HEK293 (cell line): ENCODE measurements around the gene TBC1D9B.
A peak's percentile ranks its signal among the peaks of the same experiment; 100 is the strongest.

Experiments used
- EGR2 ChIP-seq: fragments of 450-650 bp; formaldehyde crosslinking; IDR thresholded peaks from 2 replicates; pipeline ENCODE4 v1.5.1; 2016; ENCODE audit warnings: low read depth, missing biosample characterization, missing genetic modification characterization
- GLI4 ChIP-seq: fragments of 450-650 bp; formaldehyde crosslinking; IDR thresholded peaks from 2 replicates; pipeline ENCODE4 v1.5.1; 2016; ENCODE audit warnings: missing biosample characterization, missing genetic modification characterization
- INSM2 ChIP-seq: fragments of 450-650 bp; formaldehyde crosslinking; IDR thresholded peaks from 2 replicates; pipeline ENCODE4 v1.5.1; 2016; ENCODE audit warnings: missing biosample characterization, missing genetic modification characterization
- KLF16 ChIP-seq: fragments of 450-650 bp; formaldehyde crosslinking; IDR thresholded peaks from 2 replicates; pipeline ENCODE4 v1.5.1; 2017; ENCODE audit warnings: missing biosample characterization, missing genetic modification characterization
- MZF1 ChIP-seq: fragments of 450-650 bp; formaldehyde crosslinking; IDR thresholded peaks from 2 replicates; pipeline ENCODE4 v1.5.1; 2017; ENCODE audit warnings: missing biosample characterization, missing genetic modification characterization, borderline replicate concordance
- PRDM1 ChIP-seq: fragments of 450-650 bp; formaldehyde crosslinking; IDR thresholded peaks from 2 replicates; pipeline ENCODE4; 2016; ENCODE audit warnings: missing biosample characterization, missing genetic modification characterization
- PRDM10 ChIP-seq: fragments of 450-650 bp; formaldehyde crosslinking; IDR thresholded peaks from 2 replicates; pipeline ENCODE4 v1.5.1; 2016; ENCODE audit warnings: missing biosample characterization, missing genetic modification characterization
- SP2 ChIP-seq: fragments of 450-650 bp; formaldehyde crosslinking; IDR thresholded peaks from 2 replicates; pipeline ENCODE4 v1.5.1; 2016; ENCODE audit warnings: missing biosample characterization, missing genetic modification characterization
- SP3 ChIP-seq: fragments of 450-650 bp; formaldehyde crosslinking; IDR thresholded peaks from 2 replicates; pipeline ENCODE4 v1.5.1; 2016; ENCODE audit warnings: missing biosample characterization, missing genetic modification characterization
- ZBTB10 ChIP-seq: fragments of 450-650 bp; formaldehyde crosslinking; IDR thresholded peaks from 2 replicates; pipeline ENCODE4 v1.5.1; 2016; ENCODE audit warnings: missing biosample characterization, missing genetic modification characterization
- ZBTB21 ChIP-seq: fragments of 450-650 bp; formaldehyde crosslinking; IDR thresholded peaks from 2 replicates; pipeline ENCODE4 v1.5.1; 2017; ENCODE audit warnings: missing biosample characterization, missing genetic modification characterization
- ZEB2 ChIP-seq: fragments of 450-650 bp; formaldehyde crosslinking; IDR thresholded peaks from 2 replicates; pipeline ENCODE4 v1.5.1; 2016; ENCODE audit warnings: missing biosample characterization, missing genetic modification characterization
- ZFHX2 ChIP-seq: fragments of 450-650 bp; formaldehyde crosslinking; conservative IDR thresholded peaks from 2 replicates; pipeline ENCODE4 v1.5.1; 2016; ENCODE audit warnings: missing biosample characterization, missing genetic modification characterization
- ZNF10 ChIP-seq: fragments of 450-650 bp; formaldehyde crosslinking; IDR thresholded peaks from 2 replicates; pipeline ENCODE4 v1.5.1; 2017; ENCODE audit warnings: missing biosample characterization, missing genetic modification characterization
- ZNF211 ChIP-seq: fragments of 450-650 bp; formaldehyde crosslinking; IDR thresholded peaks from 2 replicates; pipeline ENCODE4 v1.5.1; 2016; ENCODE audit warnings: low read depth, missing biosample characterization, missing genetic modification characterization
- ZNF423 ChIP-seq: fragments of 450-650 bp; formaldehyde crosslinking; IDR thresholded peaks from 2 replicates; pipeline ENCODE4 v1.5.1; 2016; ENCODE audit warnings: missing biosample characterization, missing genetic modification characterization
- ZNF449 ChIP-seq: fragments of 450-650 bp; formaldehyde crosslinking; IDR thresholded peaks from 2 replicates; pipeline ENCODE4 v1.5.1; 2017; ENCODE audit warnings: missing biosample characterization, mild to moderate bottlenecking, missing genetic modification characterization, moderate library complexity
- ZNF561 ChIP-seq: fragments of 450-650 bp; IDR thresholded peaks from 2 replicates; pipeline ENCODE4 v1.5.1; 2018; ENCODE audit warnings: missing biosample characterization, missing genetic modification characterization, borderline replicate concordance
- ZNF629 ChIP-seq: fragments of 450-650 bp; formaldehyde crosslinking; IDR thresholded peaks from 2 replicates; pipeline ENCODE4 v1.5.1; 2017; ENCODE audit warnings: missing biosample characterization, missing genetic modification characterization
- ZNF645 ChIP-seq: fragments of 450-650 bp; formaldehyde crosslinking; IDR thresholded peaks from 2 replicates; pipeline ENCODE4; 2016; ENCODE audit warnings: missing biosample characterization, missing genetic modification characterization
- ZNF660 ChIP-seq: fragments of 450-650 bp; IDR thresholded peaks from 2 replicates; pipeline ENCODE4 v1.5.1; 2018; ENCODE audit warnings: missing biosample characterization, mild to moderate bottlenecking, missing genetic modification characterization
- ZXDB ChIP-seq: fragments of 450-650 bp; formaldehyde crosslinking; IDR thresholded peaks from 2 replicates; pipeline ENCODE4 v1.5.1; 2016; ENCODE audit warnings: missing biosample characterization, missing genetic modification characterization
- TF ChIP-seq, protein P1 (sequence below): fragments of 450-650 bp; formaldehyde crosslinking; IDR thresholded peaks from 2 replicates; pipeline ENCODE4 v1.5.1; 2016; ENCODE audit warnings: missing biosample characterization, missing genetic modification characterization

TBC1D9B gene

DNA sequence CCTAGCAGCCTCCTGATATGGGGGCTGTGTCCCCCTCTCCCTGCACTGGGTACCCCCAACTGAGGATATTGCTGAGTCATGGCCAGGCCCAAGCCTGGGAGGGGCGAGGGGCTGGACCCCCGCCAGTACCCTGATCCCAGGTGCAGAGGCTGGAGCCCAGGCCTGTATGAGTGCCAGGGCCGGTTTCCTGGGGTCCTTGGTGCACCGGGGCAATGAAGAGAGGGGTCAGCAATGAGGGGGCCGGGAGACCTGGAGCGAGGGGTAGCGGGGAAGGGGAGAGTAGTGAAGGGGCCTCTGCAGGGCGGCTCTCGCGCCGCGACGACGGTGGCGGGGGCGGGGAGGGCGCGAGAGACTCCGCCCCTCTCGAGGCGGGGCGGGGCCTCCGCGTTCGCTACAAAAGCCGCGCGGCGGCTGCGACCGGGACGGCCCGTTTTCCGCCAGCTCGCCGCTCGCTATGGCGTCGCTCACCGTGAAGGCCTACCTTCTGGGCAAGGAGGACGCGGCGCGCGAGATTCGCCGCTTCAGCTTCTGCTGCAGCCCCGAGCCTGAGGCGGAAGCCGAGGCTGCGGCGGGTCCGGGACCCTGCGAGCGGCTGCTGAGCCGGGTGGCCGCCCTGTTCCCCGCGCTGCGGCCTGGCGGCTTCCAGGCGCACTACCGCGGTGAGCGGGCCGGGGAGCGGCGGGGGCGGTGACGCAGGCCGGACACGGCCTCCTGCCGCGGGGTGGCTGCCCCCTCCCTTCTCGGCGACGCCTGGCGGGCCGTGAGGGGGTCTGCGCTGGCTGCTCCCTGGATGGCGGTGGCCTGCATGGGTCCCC lies 87.0 kb downstream of the TBC1D9B start, which contains the start of gene SQSTM1 (continued):
- TF ChIP-seq ZBTB10 (peak; percentile 93), INSM2 (peak; percentile 42; the same call in 1 of the 2 replicates), PRDM1 (tag by site-specific recombination) (no peak), GLI4 (tag by site-specific recombination) (no peak), ZNF423 (tag by site-specific recombination) (0 out of 2 replicates have a peak, but pooled peaks have one; percentile 10), ZEB2 (tag by site-specific recombination) (peak; percentile 92), ZNF449 (tag by site-specific recombination) (no peak), ZNF645 (tag by site-specific recombination) (no peak), ZXDB (tag by site-specific recombination) (peak; percentile 90), ZNF211 (tag by site-specific recombination) (no peak), ZNF561 (tag by site-specific recombination) (peak; percentile 34; the same call in 1 of the 2 replicates), ZFHX2 (tag by site-specific recombination) (peak; percentile 67), PRDM10 (peak; percentile 85), SP3 (tag by site-specific recombination) (peak; percentile 95), ZNF10 (tag by site-specific recombination) (0 out of 2 replicates have a peak, but pooled peaks have one; percentile 7), MZF1 (tag by site-specific recombination) (peak; percentile 17; the same call in 1 of the 2 replicates), ZNF660 (tag by site-specific recombination) (peak; percentile 91), SP2 (peak; percentile 72), ZBTB21 (peak; percentile 49; the same call in 1 of the 2 replicates), ZNF629 (tag by site-specific recombination) (peak; percentile 78), KLF16 (tag by site-specific recombination) (peak; percentile 79), EGR2 (peak; percentile 51; the same call in 1 of the 2 replicates)
- TF ChIP-seq, protein P1, sequence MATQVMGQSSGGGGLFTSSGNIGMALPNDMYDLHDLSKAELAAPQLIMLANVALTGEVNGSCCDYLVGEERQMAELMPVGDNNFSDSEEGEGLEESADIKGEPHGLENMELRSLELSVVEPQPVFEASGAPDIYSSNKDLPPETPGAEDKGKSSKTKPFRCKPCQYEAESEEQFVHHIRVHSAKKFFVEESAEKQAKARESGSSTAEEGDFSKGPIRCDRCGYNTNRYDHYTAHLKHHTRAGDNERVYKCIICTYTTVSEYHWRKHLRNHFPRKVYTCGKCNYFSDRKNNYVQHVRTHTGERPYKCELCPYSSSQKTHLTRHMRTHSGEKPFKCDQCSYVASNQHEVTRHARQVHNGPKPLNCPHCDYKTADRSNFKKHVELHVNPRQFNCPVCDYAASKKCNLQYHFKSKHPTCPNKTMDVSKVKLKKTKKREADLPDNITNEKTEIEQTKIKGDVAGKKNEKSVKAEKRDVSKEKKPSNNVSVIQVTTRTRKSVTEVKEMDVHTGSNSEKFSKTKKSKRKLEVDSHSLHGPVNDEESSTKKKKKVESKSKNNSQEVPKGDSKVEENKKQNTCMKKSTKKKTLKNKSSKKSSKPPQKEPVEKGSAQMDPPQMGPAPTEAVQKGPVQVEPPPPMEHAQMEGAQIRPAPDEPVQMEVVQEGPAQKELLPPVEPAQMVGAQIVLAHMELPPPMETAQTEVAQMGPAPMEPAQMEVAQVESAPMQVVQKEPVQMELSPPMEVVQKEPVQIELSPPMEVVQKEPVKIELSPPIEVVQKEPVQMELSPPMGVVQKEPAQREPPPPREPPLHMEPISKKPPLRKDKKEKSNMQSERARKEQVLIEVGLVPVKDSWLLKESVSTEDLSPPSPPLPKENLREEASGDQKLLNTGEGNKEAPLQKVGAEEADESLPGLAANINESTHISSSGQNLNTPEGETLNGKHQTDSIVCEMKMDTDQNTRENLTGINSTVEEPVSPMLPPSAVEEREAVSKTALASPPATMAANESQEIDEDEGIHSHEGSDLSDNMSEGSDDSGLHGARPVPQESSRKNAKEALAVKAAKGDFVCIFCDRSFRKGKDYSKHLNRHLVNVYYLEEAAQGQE (tag by site-specific recombination), result peak; percentile 21; the same call in 1 of the 2 replicates
